OCI-LY7 (cell line): ENCODE measurements around the gene TPX2. TPM values are rescaled to one million over a fixed set of nuclear protein-coding genes. Genes with fewer than 3 reads are reported as not detected.
A peak's percentile ranks its signal among the peaks of the same experiment; 100 is the strongest.

Source experiments
- BruUV-seq: library from RNA; stranded (reverse); fragments of 400-500 nt; replicated peaks from 2 replicates; lab custom pipeline; 2021; lab: Mats Ljungman, UMichigan
- CTCF ChIA-PET: fragments of 300-600 bp; sonication (Branson Sonifier 250); formaldehyde crosslinking; loops from one replicate; lab custom pipeline; 2022; ENCODE audit warnings: antibody characterized with exemption; ENCODE audit not compliant: unreplicated experiment; lab: Charles Lee
- POLR2A ChIA-PET: fragments of 300-600 bp; sonication (Branson Sonifier 250); formaldehyde crosslinking; loops from one replicate; lab custom pipeline; 2022; ENCODE audit warnings: antibody characterized with exemption; lab: Charles Lee
- DNase-seq: peaks from one replicate; pipeline ENCODE4 v3.0.0-alpha.2; 2015; ENCODE audit warnings: low spot score
- H2AFZ ChIP-seq: fragments of 200-600 bp; sonication (generic), shearing (Covaris generic); 2 replicates; pipeline ENCODE4 v1.6.1; 2014; ENCODE audit warnings: mild to moderate bottlenecking, antibody characterized with exemption, low read length, moderate library complexity
- H3K27ac ChIP-seq: fragments of 200-600 bp; sonication (generic); 2 replicates; pipeline ENCODE4 v1.5.1; 2014; ENCODE audit warnings: mixed run types, low read depth, mild to moderate bottlenecking, moderate library complexity, low read length, inconsistent platforms; ENCODE audit not compliant: poor library complexity, severe bottlenecking
- H3K36me3 ChIP-seq: fragments of 200-600 bp; sonication (generic); 2 replicates; pipeline ENCODE4 v1.6.1; 2014; ENCODE audit warnings: mild to moderate bottlenecking, antibody characterized with exemption, low read length, moderate library complexity, mixed read lengths; ENCODE audit not compliant: insufficient read depth
- H3K4me1 ChIP-seq: fragments of 200-600 bp; sonication (generic); 2 replicates; pipeline ENCODE4 v1.5.1; 2014; ENCODE audit warnings: mild to moderate bottlenecking, low read length; ENCODE audit not compliant: insufficient read depth, poor library complexity, severe bottlenecking
- H3K4me2 ChIP-seq: fragments of 200-600 bp; sonication (generic); 2 replicates; pipeline ENCODE4 v1.6.1; 2014; ENCODE audit warnings: mild to moderate bottlenecking, low read length
- H3K4me3 ChIP-seq: fragments of 200-600 bp; sonication (generic); 2 replicates; pipeline ENCODE4 v1.5.1; 2014; ENCODE audit warnings: mild to moderate bottlenecking, low read depth, low read length; ENCODE audit not compliant: poor library complexity, severe bottlenecking
- H3K79me2 ChIP-seq: fragments of 200-600 bp; sonication (generic); 2 replicates; pipeline ENCODE4 v1.6.1; 2016; ENCODE audit warnings: low read depth, mild to moderate bottlenecking, low read length, moderate library complexity, mixed read lengths; ENCODE audit not compliant: insufficient read depth
- H3K9me2 ChIP-seq: fragments of 200-600 bp; sonication (generic); 2 replicates; pipeline ENCODE4 v1.6.1; 2016; ENCODE audit warnings: mild to moderate bottlenecking, low read length, mixed read lengths; ENCODE audit not compliant: insufficient read depth
- H3K9me3 ChIP-seq: fragments of 200-600 bp; sonication (generic); 2 replicates; pipeline ENCODE4 v1.6.1; 2014; ENCODE audit warnings: mild to moderate bottlenecking, mixed run types, low read length, mixed read lengths
- H4K20me1 ChIP-seq: fragments of 200-600 bp; sonication (generic); 2 replicates; pipeline ENCODE4 v1.6.1; 2014; ENCODE audit warnings: mild to moderate bottlenecking, antibody characterized with exemption, low read length, moderate library complexity, mixed read lengths; ENCODE audit not compliant: insufficient read depth
- CTCF ChIP-seq: fragments of 200-600 bp; sonication (generic); conservative IDR thresholded peaks from 2 replicates; pipeline ENCODE4 v1.5.1; 2014; ENCODE audit warnings: mild to moderate bottlenecking, antibody characterized with exemption, low read length, moderate library complexity, mixed read lengths
- EZH2phosphoT487 ChIP-seq: fragments of 200-600 bp; sonication (generic); IDR thresholded peaks from 2 replicates; pipeline ENCODE4 v1.6.1; 2018; ENCODE audit warnings: low read depth, borderline replicate concordance, mild to moderate bottlenecking, mixed run types, antibody characterized with exemption, low read length, moderate library complexity, mixed read lengths
- intact Hi-C: fragments of 100-400 bp; cut with micrococcal nuclease; formaldehyde crosslinking; loops from one replicate; pipeline ENCODE4 v1.10.0; 2022; ENCODE audit not compliant: unreplicated experiment
- total RNA-seq, 2 experiments: library from RNA; depleted of rRNA in 1 of 2; stranded (reverse); fragments of >200 nt in 1 of 2; shearing (Covaris generic) in 1 of 2; gene quantifications; 2 replicates each; pipeline ENCODE4 v1.2.3, GENCODE V29; 2014 to 2022

The TPX2 gene
- total RNA-seq, 2 experiments from 2014 or later: 121 to 173 TPM

DNA sequence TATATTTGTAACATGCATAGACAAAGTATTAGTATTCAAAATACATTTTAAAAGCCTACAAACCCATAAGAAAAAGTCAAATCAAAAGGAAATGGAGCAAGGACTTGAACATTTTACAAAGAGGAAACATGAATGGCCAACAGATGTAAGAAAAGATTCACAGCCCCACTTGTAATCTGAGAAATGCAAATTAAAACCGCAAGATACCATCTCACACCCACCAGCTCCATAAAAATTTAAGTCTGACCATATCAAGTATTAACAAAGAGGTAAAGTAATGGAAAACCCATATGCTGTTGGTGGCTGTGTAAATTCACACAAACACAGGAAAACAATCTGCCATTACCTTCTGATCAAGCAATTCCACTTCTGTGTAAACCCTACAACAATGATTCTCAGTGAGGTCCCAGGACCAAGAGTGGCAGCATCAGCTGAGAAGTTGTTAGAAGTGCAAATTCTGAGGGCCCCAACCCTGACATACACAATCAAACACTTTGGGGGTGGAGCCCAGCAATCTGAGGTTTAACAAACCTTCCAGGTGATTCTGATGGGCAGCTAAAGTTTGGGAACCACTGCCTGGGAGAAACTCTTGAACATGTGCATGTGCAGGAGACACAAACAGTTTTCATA lies 47.3 kb upstream of the TPX2 start:
- Histone ChIP-seq H3K4me3 (peak overlapping the region; percentile 57), H3K9me2 (no peaks in the 10 kb centered on the region), H3K27ac (peak overlapping the region; percentile 88), H3K4me1 (peaks cover 86% of the 10 kb centered on the region), H3K36me3 (peaks cover 62% of the 10 kb centered on the region), H3K4me2 (peak overlapping the region; percentile 55), H3K79me2 (peaks cover 87% of the 10 kb centered on the region), H4K20me1 (no peaks in the 10 kb centered on the region), H2AFZ (no peak overlapping the region; the same call in 1 of the 2 replicates), H3K9me3 (no peaks in the 10 kb centered on the region)
- ChIA-PET POLR2A (interaction anchor here (0.6 to 1.7 kb wide), 12 partner anchors 10 to 98 kb away, joined by 3 to 13 read pairs (median 5); no protein-coding TSS in a partner anchor), CTCF (interaction anchor here (1.6 kb wide), 1 partner anchor 30 kb away, joined by 8 read pairs; no protein-coding TSS in a partner anchor)
- intact Hi-C loops: no loop called here
- peak; percentile 77 for DNase-seq
- no TSS peak for BruUV-seq
- TF ChIP-seq CTCF (no peak), EZH2phosphoT487 (no peak)

DNA sequence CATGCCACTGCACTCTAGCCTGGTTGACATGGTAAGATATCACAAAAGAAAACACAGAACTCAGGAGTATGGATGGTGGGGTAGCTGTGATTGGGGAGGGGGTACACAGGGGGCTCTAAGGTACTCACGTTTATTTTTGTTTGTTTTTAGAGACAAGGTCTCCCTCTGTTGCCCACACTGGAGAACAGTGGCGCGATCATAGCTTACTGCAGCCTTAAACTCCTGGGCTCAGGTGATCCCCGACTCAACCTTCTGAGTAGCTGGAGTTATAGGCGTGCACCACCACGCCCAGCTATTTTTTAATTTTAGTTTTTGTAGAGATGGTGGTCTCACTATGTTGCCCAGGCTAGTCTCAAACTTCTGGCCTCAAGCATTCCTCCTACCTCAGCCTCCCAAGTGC lies 45.7 kb upstream of the TPX2 start:
- BruUV-seq: no TSS peak

More for the DNA sequence above, 45.7 kb upstream of the TPX2 start:
- peaks cover 74% of the 10 kb centered on the region for H3K4me1 ChIP-seq
- CTCF ChIA-PET: interaction anchor here (0.6 to 1.6 kb wide), 5 partner anchors 27 to 265 kb away, joined by 3 to 11 read pairs (median 5); no protein-coding TSS in a partner anchor
- no peaks in the 10 kb centered on the region for H4K20me1 ChIP-seq
- H2AFZ ChIP-seq: no peak overlapping the region
- peak overlapping the region; percentile 38 for H3K27ac ChIP-seq
- DNase-seq: no peak
- H3K4me2 ChIP-seq: peak overlapping the region; percentile 32
- peak; percentile 52; the same call in 1 of the 2 replicates for TF ChIP-seq CTCF
- no peak for TF ChIP-seq EZH2phosphoT487
- no peaks in the 10 kb centered on the region for H3K9me2 ChIP-seq
- H3K4me3 ChIP-seq: no peak overlapping the region
- POLR2A ChIA-PET: interaction anchor here (0.9 to 3.3 kb wide), 5 partner anchors 8 to 29 kb away, joined by 3 to 14 read pairs (median 4); partner anchors contain the start of gene BCL2L1
- peaks cover 59% of the 10 kb centered on the region for H3K36me3 ChIP-seq
- peaks cover 80% of the 10 kb centered on the region for H3K79me2 ChIP-seq
- intact Hi-C loops: no loop called here
- no peaks in the 10 kb centered on the region for H3K9me3 ChIP-seq
